Activated CD8-positive, alpha-beta memory T cell treated with anti-CD3 and anti-CD28 coated beads for 4 hours (primary cell): ENCODE data around the gene PHOSPHO1.

Experiments used
- DNase-seq, 2 donors: peaks; one replicate each; pipeline ENCODE4 v3.0.0-alpha.2; 2020; ENCODE audit warnings: low read depth in 2 of 2

The PHOSPHO1 gene

GRCh38 chr17:49244839-49245238 is 14.3 kb upstream of the PHOSPHO1 start:
- no peak for DNase-seq

GRCh38 chr17:49242813-49243212 is 12.2 kb upstream of the PHOSPHO1 start:
- no peak for DNase-seq

GRCh38 chr17:49241692-49242397 is 11.3 kb upstream of the PHOSPHO1 start:
- no peak for DNase-seq

GRCh38 chr17:49241040-49241439 is 10.5 kb upstream of the PHOSPHO1 start:
- DNase-seq, result no peak

GRCh38 chr17:49240619-49241018 is 10.0 kb upstream of the PHOSPHO1 start:
- DNase-seq, result no peak

GRCh38 chr17:49239963-49240362 is 9.4 kb upstream of the PHOSPHO1 start:
- DNase-seq, result no peak

- DNase-seq, result no peak
These were observed 5.3 kb upstream of the PHOSPHO1 start for GRCh38 chr17:49235896-49236295.

GRCh38 chr17:49234509-49235080 is 4.0 kb upstream of the PHOSPHO1 start:
- DNase-seq, result no peak

GRCh38 chr17:49231563-49231894 is 942 bp upstream of the PHOSPHO1 start:
- DNase-seq, result no peak

GRCh38 chr17:49229805-49230600 is 584 bp downstream of the PHOSPHO1 start:
- DNase-seq, result no peak

- DNase-seq, result no peak
These were observed 1.3 kb downstream of the PHOSPHO1 start for GRCh38 chr17:49229076-49229804.

GRCh38 chr17:49227436-49228261 is 2.9 kb downstream of the PHOSPHO1 start:
- DNase-seq, result peak in 1 of 2 donors; percentile 71

- no peak for DNase-seq
These were observed 3.7 kb downstream of the PHOSPHO1 start for GRCh38 chr17:49226771-49227435.

- DNase-seq, result no peak
These were observed 4.9 kb downstream of the PHOSPHO1 start for GRCh38 chr17:49225554-49226236.

- DNase-seq, result no peak
These were observed 5.6 kb downstream of the PHOSPHO1 start for GRCh38 chr17:49224997-49225337.

- DNase-seq, result no peak
These were observed 6.2 kb downstream of the PHOSPHO1 start for GRCh38 chr17:49224198-49224996.

GRCh38 chr17:49223517-49224197 is 6.9 kb downstream of the PHOSPHO1 start:
- DNase-seq, result no peak

GRCh38 chr17:49223168-49223516 is 7.4 kb downstream of the PHOSPHO1 start:
- DNase-seq, result no peak

- DNase-seq, result no peak
These were observed 10.6 kb downstream of the PHOSPHO1 start for GRCh38 chr17:49219987-49220386.
